NCI-H1092 (cell line): ENCODE data around the gene DYNLT2.
"Not testable (repeated sequence)": the region's sequence is repeated elsewhere in the genome, so short reads cannot be mapped to it uniquely, and the experiment has no call there.

Source experiments
- DNase-seq: peaks from one replicate; lab custom pipeline; 2025; lab: John Stamatoyannopoulos, UW

Gene DYNLT2

GRCh38 chr6:169783971-169784820 is 32.8 kb upstream of the DYNLT2 start:
- DNase-seq, result no peak

GRCh38 chr6:169783401-169783800 is 32.0 kb upstream of the DYNLT2 start:
- no peak for DNase-seq

- no peak for DNase-seq
Measured at GRCh38 chr6:169782966-169783365, 31.6 kb upstream of the DYNLT2 start.

- no peak for DNase-seq
Measured at GRCh38 chr6:169780571-169781091, 29.3 kb upstream of the DYNLT2 start.

- no peak for DNase-seq
Measured at GRCh38 chr6:169779896-169780295, 28.5 kb upstream of the DYNLT2 start.

- no peak for DNase-seq
Measured at GRCh38 chr6:169779092-169779815, 27.9 kb upstream of the DYNLT2 start.

GRCh38 chr6:169778646-169779045 is 27.3 kb upstream of the DYNLT2 start:
- DNase-seq, result no peak

GRCh38 chr6:169777896-169778295 is 26.5 kb upstream of the DYNLT2 start:
- no peak for DNase-seq

GRCh38 chr6:169776379-169776778 is 25.0 kb upstream of the DYNLT2 start:
- no peak for DNase-seq

- DNase-seq, result no peak
Measured at GRCh38 chr6:169775321-169775720, 23.9 kb upstream of the DYNLT2 start.

- DNase-seq, result no peak
Measured at GRCh38 chr6:169774347-169774746, 23.0 kb upstream of the DYNLT2 start.

- DNase-seq, result no peak
Measured at GRCh38 chr6:169766921-169767736, 15.8 kb upstream of the DYNLT2 start.

- no peak for DNase-seq
Measured at GRCh38 chr6:169766232-169766631, 14.9 kb upstream of the DYNLT2 start.

GRCh38 chr6:169765789-169766188 is 14.4 kb upstream of the DYNLT2 start:
- not testable (repeated sequence) for DNase-seq

GRCh38 chr6:169763881-169764280 is 12.5 kb upstream of the DYNLT2 start:
- DNase-seq, result no peak

GRCh38 chr6:169763308-169763707 is 11.9 kb upstream of the DYNLT2 start:
- no peak for DNase-seq

- DNase-seq, result no peak
Measured at GRCh38 chr6:169755162-169755561, 3.8 kb upstream of the DYNLT2 start.

GRCh38 chr6:169752074-169752623 is 777 bp upstream of the DYNLT2 start:
- no peak for DNase-seq

- no peak for DNase-seq
Measured at GRCh38 chr6:169746556-169746955, 4.8 kb downstream of the DYNLT2 start.

- DNase-seq, result no peak
Measured at GRCh38 chr6:169745405-169745804, 6.0 kb downstream of the DYNLT2 start.

GRCh38 chr6:169741344-169741743 is 10.0 kb downstream of the DYNLT2 start:
- no peak for DNase-seq

GRCh38 chr6:169738976-169739529 is 12.3 kb downstream of the DYNLT2 start:
- no peak for DNase-seq
